ENCODE data around the gene PPP2R5B.

PPP2R5B gene

DNA sequence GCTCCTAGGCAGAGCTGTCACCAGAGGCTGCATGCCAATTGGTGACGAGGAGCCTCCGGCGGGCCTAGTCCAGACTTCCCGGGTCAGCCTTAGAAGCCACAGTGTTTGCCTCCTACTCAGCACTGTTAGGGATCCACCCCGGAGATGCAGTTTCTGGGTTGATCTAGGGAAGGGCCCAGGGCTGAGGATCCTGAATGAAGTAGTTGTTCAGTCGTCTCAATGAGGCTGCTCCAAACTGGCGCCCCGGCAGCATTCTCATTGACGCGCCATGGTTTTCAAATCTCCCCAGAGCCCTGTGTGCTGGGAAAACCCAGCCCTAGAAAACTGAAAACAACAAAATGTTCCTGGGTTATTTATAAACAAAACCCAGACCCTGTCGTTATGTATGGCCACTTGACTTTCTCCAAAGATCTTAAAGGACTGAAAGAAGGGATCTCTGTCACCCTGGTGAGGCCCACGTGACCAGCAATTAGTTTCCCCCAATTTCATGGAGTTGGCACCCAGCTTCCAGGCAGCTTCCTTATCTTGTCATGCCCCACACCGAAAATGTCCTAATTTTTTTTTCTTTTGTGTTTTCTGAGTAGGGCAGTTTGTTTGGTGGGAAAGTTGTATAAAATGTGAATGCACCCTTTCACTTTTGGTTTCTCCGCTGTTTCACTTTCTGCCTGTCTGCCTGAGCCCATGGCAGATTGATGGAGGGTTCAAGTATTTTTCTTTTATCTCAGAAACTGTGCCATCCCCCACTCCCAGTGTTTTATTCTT, 44.1 kb upstream of the PPP2R5B start:
- WGBS (ENCODE audit: insufficient coverage, insufficient read length) = no CpG with 5 or more reads among the region's 14 CpGs
- no peak for DNase-seq (ENCODE audit: low read depth, low spot score)
- no peak overlapping the region for H3K27ac ChIP-seq (ENCODE audit: low read length)
- H3K36me3 ChIP-seq (ENCODE audit: control insufficient read depth, insufficient read depth, low read length) = no peaks in the 10 kb centered on the region
- H3K4me1 ChIP-seq (ENCODE audit: control insufficient read depth, insufficient read depth, low read length) = peaks cover 9% of the 10 kb centered on the region
- no peak overlapping the region for H3K4me3 ChIP-seq (ENCODE audit: low read length)
- no peaks in the 10 kb centered on the region for H3K9me3 ChIP-seq (ENCODE audit: control insufficient read depth, insufficient read depth, low read length)
- no peaks in the 10 kb centered on the region; the same call in 1 of the 2 replicates for H3K27me3 ChIP-seq (ENCODE audit: control insufficient read depth, insufficient read depth, low read length)

DNA sequence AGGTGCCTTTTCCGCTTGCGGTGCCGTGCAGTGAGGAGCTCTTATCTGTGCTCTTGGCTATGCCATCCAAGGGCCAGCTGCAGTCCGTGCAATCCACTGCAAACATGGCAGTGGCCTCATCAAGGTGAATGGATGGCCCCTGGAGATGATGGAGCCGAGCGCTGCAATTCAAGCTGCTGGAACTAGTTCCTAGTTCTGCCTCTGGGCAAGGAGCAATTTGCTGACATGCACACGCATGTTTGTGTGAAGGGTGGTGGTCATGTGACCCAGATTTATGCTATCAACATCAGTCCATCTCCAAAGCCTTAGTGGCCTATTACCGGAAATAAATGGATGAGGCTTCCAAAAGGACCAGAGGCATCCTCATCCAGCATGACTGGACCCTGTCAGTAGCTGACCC, 43.0 kb upstream of the PPP2R5B start:
- no peak for DNase-seq (ENCODE audit: low read depth, low spot score)
- WGBS (ENCODE audit: insufficient coverage, insufficient read length) = no CpG with 5 or more reads among the region's 8 CpGs
- no peak overlapping the region for H3K27ac ChIP-seq (ENCODE audit: low read length)

DNA sequence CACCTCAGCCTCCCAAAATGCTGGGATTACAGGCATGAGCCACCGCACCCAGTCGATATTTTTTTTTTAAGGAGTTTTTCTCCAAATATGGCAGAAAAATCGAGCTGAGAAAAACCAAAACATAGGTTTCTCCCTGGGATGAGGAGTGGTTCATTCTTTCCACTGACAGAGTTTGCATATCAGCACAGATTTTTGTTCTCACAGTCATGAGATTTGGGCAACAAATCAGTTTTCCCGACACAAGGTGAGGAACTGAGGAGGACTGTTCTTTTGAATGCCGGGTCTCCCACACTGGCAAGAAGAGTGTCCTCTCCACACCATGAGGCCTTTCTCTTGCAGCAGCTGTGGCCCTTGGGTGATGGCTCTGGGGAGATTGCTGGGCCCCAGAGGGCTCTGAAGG, 42.2 kb upstream of the PPP2R5B start:
- Histone ChIP-seq H3K27me3 (ENCODE audit: control insufficient read depth, insufficient read depth, low read length) (no peaks in the 10 kb centered on the region; the same call in 1 of the 2 replicates), H3K9me3 (ENCODE audit: control insufficient read depth, insufficient read depth, low read length) (no peaks in the 10 kb centered on the region), H3K36me3 (ENCODE audit: control insufficient read depth, insufficient read depth, low read length) (no peaks in the 10 kb centered on the region), H3K4me1 (ENCODE audit: control insufficient read depth, insufficient read depth, low read length) (peaks cover 4% of the 10 kb centered on the region), H3K27ac (ENCODE audit: low read length) (no peak overlapping the region), H3K4me3 (ENCODE audit: low read length) (no peak overlapping the region)
- no peak for DNase-seq (ENCODE audit: low read depth, low spot score)
- no CpG with 5 or more reads among the region's 5 CpGs for WGBS (ENCODE audit: insufficient coverage, insufficient read length)

More for the DNA sequence above, 43.0 kb upstream of the PPP2R5B start:
- Histone ChIP-seq H3K4me1 (ENCODE audit: control insufficient read depth, insufficient read depth, low read length) (peaks cover 9% of the 10 kb centered on the region), H3K27me3 (ENCODE audit: control insufficient read depth, insufficient read depth, low read length) (no peaks in the 10 kb centered on the region; the same call in 1 of the 2 replicates), H3K4me3 (ENCODE audit: low read length) (no peak overlapping the region), H3K36me3 (ENCODE audit: control insufficient read depth, insufficient read depth, low read length) (no peaks in the 10 kb centered on the region), H3K9me3 (ENCODE audit: control insufficient read depth, insufficient read depth, low read length) (no peaks in the 10 kb centered on the region)

DNA sequence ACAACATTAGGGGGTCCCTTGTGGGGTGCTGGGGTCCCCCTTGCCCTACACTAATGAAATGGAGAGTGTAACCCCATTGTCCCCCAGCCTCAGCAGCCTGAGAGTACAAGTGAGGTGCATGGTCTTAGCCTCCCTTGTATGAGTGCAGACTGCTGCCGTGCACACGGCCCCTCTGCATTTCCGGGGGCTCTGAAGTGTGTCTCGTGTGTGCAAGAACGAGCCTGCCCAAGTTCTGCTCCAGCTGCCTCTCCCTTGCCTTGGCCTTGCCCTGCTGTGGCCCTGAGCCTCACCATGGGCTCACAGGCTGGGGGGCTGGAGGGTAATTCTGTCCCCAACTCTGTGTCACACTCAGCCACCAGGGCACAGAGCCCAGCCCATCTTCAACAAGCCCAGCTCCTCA, 40.9 kb upstream of the PPP2R5B start:
- Histone ChIP-seq H3K4me3 (ENCODE audit: low read length) (no peak overlapping the region), H3K4me1 (ENCODE audit: control insufficient read depth, insufficient read depth, low read length) (peaks cover 5% of the 10 kb centered on the region; the same call in 1 of the 2 replicates), H3K36me3 (ENCODE audit: control insufficient read depth, insufficient read depth, low read length) (no peaks in the 10 kb centered on the region), H3K27ac (ENCODE audit: low read length) (no peak overlapping the region), H3K9me3 (ENCODE audit: control insufficient read depth, insufficient read depth, low read length) (no peaks in the 10 kb centered on the region), H3K27me3 (ENCODE audit: control insufficient read depth, insufficient read depth, low read length) (no peaks in the 10 kb centered on the region)
- no CpG with 5 or more reads among the region's 5 CpGs for WGBS (ENCODE audit: insufficient coverage, insufficient read length)
- DNase-seq (ENCODE audit: low read depth, low spot score) = no peak

GRCh38 chr11:64884019-64884418, 40.5 kb upstream of the PPP2R5B start:
- Histone ChIP-seq H3K9me3 (ENCODE audit: control insufficient read depth, insufficient read depth, low read length) (no peaks in the 10 kb centered on the region), H3K36me3 (ENCODE audit: control insufficient read depth, insufficient read depth, low read length) (no peaks in the 10 kb centered on the region), H3K4me1 (ENCODE audit: control insufficient read depth, insufficient read depth, low read length) (peaks cover 5% of the 10 kb centered on the region; the same call in 1 of the 2 replicates), H3K4me3 (ENCODE audit: low read length) (no peak overlapping the region), H3K27me3 (ENCODE audit: control insufficient read depth, insufficient read depth, low read length) (no peaks in the 10 kb centered on the region), H3K27ac (ENCODE audit: low read length) (no peak overlapping the region)
- no peak for DNase-seq (ENCODE audit: low read depth, low spot score)
- WGBS (ENCODE audit: insufficient coverage, insufficient read length) = no CpG with 5 or more reads among the region's 8 CpGs

DNA sequence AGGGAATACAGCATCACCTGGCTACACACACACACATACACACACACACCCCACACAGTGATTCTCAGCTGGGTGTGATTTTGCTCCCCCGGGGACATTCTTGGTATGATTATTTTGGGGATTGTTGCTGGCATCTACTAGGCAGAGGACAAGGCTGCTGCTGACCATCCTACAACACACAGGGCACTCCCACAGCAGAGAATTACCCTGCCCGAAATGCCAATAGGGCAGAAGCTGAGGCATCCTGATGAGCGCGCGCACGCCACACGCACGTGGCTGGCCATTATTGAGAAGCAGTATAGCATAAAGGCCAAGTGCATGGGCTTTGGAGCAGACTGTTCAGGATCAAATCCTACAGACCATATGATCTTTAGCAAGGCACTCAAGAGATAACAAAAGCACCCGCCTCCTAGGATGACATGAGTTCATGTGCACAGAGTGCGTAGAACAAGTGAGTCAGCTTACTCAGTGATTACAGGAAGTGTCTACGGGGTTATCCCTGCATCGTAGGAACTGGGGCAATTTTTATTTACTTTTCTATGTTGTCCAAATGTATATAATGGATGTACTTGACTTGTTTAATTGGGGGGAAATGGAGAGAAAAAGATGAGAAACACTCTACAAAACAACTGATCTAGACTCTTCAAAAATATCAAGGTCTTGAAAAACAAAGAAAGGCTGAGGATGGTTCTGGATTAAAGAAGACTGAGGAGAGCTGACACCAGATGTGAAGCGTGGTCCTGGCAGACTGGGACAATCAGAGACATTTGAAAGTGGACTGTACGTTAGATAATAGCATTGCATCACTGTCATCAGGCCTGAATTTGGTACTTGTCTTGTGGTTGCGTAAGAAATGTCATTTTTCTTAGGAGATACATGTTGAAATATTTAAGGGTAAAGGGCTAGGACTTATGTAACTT, 38.9 kb upstream of the PPP2R5B start:
- Histone ChIP-seq H3K4me3 (ENCODE audit: low read length) (no peak overlapping the region), H3K4me1 (ENCODE audit: control insufficient read depth, insufficient read depth, low read length) (peaks cover 5% of the 10 kb centered on the region; the same call in 1 of the 2 replicates), H3K9me3 (ENCODE audit: control insufficient read depth, insufficient read depth, low read length) (no peaks in the 10 kb centered on the region), H3K36me3 (ENCODE audit: control insufficient read depth, insufficient read depth, low read length) (no peaks in the 10 kb centered on the region), H3K27me3 (ENCODE audit: control insufficient read depth, insufficient read depth, low read length) (no peaks in the 10 kb centered on the region), H3K27ac (ENCODE audit: low read length) (no peak overlapping the region)
- WGBS (ENCODE audit: insufficient coverage, insufficient read length) = no CpG with 5 or more reads among the region's 15 CpGs
- DNase-seq (ENCODE audit: low read depth, low spot score) = no peak

DNA sequence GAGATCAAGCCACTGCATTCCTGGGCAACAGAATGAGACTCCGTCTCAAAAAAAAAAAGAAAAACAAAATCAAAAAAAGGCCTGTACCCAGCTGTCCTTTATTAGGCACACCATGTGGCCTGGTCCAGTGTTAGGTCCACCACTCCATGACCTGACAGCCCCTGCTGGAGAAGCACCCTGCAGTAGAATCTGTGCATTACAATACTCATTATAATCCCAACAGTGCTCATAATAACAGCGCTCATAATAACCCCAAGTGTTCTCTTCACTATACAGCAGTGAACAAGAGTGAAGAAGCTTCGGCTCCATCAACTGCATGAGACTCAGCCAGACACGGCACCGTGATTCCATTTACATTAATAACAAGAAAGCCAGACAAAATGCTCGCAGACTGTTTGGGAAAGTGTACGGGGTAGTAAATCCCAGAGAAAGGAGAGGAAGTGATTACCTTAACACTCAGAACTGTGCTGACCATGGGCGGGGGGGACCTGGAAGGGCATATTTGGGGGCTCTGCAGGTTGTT, 37.2 kb upstream of the PPP2R5B start:
- H3K27me3 ChIP-seq (ENCODE audit: control insufficient read depth, insufficient read depth, low read length) = no peaks in the 10 kb centered on the region
- no CpG with 5 or more reads among the region's 8 CpGs for WGBS (ENCODE audit: insufficient coverage, insufficient read length)
- no peak for DNase-seq (ENCODE audit: low read depth, low spot score)
- H3K4me3 ChIP-seq (ENCODE audit: low read length) = no peak overlapping the region
- H3K27ac ChIP-seq (ENCODE audit: low read length) = no peak overlapping the region
- H3K9me3 ChIP-seq (ENCODE audit: control insufficient read depth, insufficient read depth, low read length) = no peaks in the 10 kb centered on the region
- no peaks in the 10 kb centered on the region for H3K36me3 ChIP-seq (ENCODE audit: control insufficient read depth, insufficient read depth, low read length)
- H3K4me1 ChIP-seq (ENCODE audit: control insufficient read depth, insufficient read depth, low read length) = peaks cover 5% of the 10 kb centered on the region; the same call in 1 of the 2 replicates

DNA sequence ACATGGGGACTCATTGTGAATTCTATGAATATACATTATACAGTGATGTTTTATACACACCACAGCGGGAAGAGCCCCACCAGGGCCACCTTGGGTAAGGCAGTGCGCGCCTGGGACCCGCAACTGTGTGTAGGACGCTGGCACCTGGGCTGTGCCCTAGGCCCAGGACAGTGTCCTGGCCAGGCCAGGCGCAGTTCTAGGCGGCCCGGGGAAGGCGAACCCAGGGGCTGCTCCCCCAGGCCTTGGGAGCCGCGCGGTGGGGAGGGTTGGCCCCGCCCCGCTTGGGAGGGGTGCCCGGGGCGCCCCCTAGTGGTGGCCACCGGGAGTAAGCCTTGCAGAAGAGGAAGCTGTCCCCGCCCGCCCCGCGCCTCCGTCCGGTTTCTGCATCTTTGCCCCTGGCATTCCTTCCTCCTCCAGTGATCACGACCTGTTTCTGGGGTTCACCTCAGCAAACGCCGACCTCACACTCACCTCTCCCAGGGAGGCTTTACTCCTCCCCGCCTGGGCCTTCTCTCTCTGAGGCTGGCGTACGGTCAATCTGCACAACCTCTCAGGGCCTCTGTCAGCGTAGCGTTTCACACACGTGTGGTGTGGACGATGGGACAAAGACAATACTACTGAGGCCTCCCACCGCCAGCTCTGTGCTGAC, 36.6 kb upstream of the PPP2R5B start:
- Histone ChIP-seq H3K4me3 (ENCODE audit: low read length) (peak overlapping the region; percentile 15; the same call in 1 of the 2 replicates), H3K36me3 (ENCODE audit: control insufficient read depth, insufficient read depth, low read length) (no peaks in the 10 kb centered on the region), H3K9me3 (ENCODE audit: control insufficient read depth, insufficient read depth, low read length) (no peaks in the 10 kb centered on the region), H3K27me3 (ENCODE audit: control insufficient read depth, insufficient read depth, low read length) (no peaks in the 10 kb centered on the region), H3K27ac (ENCODE audit: low read length) (no peak overlapping the region), H3K4me1 (ENCODE audit: control insufficient read depth, insufficient read depth, low read length) (peaks cover 5% of the 10 kb centered on the region; the same call in 1 of the 2 replicates)
- no CpG with 5 or more reads among the region's 34 CpGs for WGBS (ENCODE audit: insufficient coverage, insufficient read length)
- peak; percentile 37 for DNase-seq (ENCODE audit: low read depth, low spot score)

DNA sequence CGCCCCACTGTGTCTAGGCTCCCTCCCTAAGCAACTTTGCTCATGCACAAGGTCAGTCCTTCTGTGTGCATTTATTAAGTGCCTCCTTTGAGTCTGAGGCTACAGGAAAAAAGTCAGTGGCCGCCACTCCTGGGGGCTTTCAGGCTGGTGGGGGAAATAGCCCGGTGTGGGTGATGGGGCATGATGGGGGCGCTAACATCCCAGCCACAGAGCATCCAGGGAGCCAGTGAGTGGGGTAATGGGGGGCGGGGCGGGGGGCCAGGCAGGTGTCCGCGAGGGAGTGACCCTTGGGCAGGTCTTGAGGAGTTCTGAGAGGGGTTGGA, 36.1 kb upstream of the PPP2R5B start:
- Histone ChIP-seq H3K4me1 (ENCODE audit: control insufficient read depth, insufficient read depth, low read length) (peaks cover 5% of the 10 kb centered on the region; the same call in 1 of the 2 replicates), H3K36me3 (ENCODE audit: control insufficient read depth, insufficient read depth, low read length) (no peaks in the 10 kb centered on the region), H3K4me3 (ENCODE audit: low read length) (no peak overlapping the region), H3K27ac (ENCODE audit: low read length) (no peak overlapping the region), H3K9me3 (ENCODE audit: control insufficient read depth, insufficient read depth, low read length) (no peaks in the 10 kb centered on the region), H3K27me3 (ENCODE audit: control insufficient read depth, insufficient read depth, low read length) (no peaks in the 10 kb centered on the region)
- no CpG with 5 or more reads among the region's 8 CpGs for WGBS (ENCODE audit: insufficient coverage, insufficient read length)
- DNase-seq (ENCODE audit: low read depth, low spot score) = no peak

Data from iPS DF 6.9 (cell line).